Measurements from ENCODE around the gene HOXA6. TPM values are rescaled to one million over a fixed set of nuclear protein-coding genes. Genes with fewer than 3 reads are reported as not detected.

Gene HOXA6
- total RNA-seq, 4 donors from 2014 or later, result 11.1 to 30.9 (median 18.7) TPM

DNA sequence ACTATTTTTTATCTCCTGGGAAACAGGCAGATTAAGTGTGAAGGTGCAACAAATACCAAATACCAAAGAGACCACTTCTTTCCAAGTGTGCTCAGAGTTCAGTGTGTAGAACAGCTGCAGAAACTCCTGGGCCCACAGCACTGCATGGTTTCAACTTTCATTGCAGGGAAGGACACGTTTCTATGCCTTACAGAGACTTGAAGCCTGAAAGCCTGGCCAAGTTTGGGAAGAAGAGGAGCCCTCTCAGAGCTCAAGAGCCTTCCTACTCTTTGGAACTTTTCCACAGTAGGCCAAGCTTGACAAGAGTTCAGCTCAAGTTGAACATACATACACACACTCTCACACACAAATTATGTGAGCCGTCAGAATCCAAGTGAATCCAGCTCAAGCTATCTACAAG lies 19.5 kb downstream of the HOXA6 start:
- Histone ChIP-seq H3K36me3 (peaks cover 0 to 9% (median 0%) of the 10 kb centered on the region in 3 donors), H3K27me3 (peaks cover 0 to 56% of the 10 kb centered on the region in 2 donors), H3K4me3 (no peak overlapping the region), H3K4me1 (peaks cover 0 to 77% (median 0%) of the 10 kb centered on the region in 4 donors), H3K9me3 (no peaks in the 10 kb centered on the region), H3K27ac (no peak overlapping the region)
- no peak for DNase-seq (ENCODE audit: low spot score in 2 of 2)
- TF ChIP-seq, protein P1, sequence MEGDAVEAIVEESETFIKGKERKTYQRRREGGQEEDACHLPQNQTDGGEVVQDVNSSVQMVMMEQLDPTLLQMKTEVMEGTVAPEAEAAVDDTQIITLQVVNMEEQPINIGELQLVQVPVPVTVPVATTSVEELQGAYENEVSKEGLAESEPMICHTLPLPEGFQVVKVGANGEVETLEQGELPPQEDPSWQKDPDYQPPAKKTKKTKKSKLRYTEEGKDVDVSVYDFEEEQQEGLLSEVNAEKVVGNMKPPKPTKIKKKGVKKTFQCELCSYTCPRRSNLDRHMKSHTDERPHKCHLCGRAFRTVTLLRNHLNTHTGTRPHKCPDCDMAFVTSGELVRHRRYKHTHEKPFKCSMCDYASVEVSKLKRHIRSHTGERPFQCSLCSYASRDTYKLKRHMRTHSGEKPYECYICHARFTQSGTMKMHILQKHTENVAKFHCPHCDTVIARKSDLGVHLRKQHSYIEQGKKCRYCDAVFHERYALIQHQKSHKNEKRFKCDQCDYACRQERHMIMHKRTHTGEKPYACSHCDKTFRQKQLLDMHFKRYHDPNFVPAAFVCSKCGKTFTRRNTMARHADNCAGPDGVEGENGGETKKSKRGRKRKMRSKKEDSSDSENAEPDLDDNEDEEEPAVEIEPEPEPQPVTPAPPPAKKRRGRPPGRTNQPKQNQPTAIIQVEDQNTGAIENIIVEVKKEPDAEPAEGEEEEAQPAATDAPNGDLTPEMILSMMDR (IDR thresholded peaks at IDR 0.05), result no peak
- TF ChIP-seq EP300 (IDR thresholded peaks at IDR 0.05), result no peak
- TF ChIP-seq POLR2A (IDR thresholded peaks at IDR 0.05), result no peak
- WGBS, 2 donors, result 57 to 64% methylated on average over 2 of the region's 2 CpGs

DNA sequence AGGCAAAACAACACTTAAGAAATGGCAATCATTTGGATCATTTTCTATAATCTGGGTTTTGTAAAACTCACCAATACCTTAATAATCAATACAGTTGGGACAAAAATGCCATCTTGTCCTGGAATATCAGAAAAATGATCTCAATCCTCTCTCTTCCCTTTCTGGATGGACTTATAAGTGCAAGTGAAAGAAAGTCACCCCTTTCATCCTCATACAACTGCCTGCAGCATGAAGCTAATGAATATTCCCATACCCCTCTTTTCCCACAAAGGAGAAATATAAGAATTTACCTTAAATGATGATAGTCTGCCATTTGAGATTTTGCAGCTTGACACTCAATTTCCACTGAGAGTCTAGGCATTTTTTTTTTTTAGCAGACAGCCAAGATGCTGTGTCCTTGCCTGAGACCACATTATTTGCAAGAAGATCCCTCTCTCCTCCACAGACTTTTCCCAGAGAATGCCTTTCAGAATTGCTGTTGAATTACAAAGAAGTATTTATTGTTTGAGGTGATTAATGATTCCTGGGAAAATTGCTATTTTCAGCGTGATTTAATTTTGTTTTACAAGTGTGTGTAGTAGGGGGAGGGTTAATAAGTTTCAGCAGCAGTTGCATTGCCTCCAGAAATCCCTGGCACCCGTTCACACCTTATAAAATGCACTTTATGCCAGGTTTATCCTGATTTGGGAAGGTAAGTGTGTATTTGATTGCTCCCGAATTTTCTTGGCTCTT lies 20.8 kb downstream of the HOXA6 start:
- Histone ChIP-seq H3K4me3 (no peak overlapping the region), H3K9me3 (no peaks in the 10 kb centered on the region), H3K36me3 (peaks cover 0 to 18% (median 0%) of the 10 kb centered on the region in 3 donors), H3K4me1 (peaks cover 0 to 77% (median 0%) of the 10 kb centered on the region in 4 donors), H3K27ac (no peak overlapping the region), H3K27me3 (peaks cover 0 to 48% of the 10 kb centered on the region in 2 donors)
- 63 to 68% methylated on average over 3 of the region's 3 CpGs for WGBS, 2 donors
- TF ChIP-seq EP300 (IDR thresholded peaks at IDR 0.05) (no peak), POLR2A (IDR thresholded peaks at IDR 0.05) (no peak)
- TF ChIP-seq, protein P1 (IDR thresholded peaks at IDR 0.05), result no peak
- no peak for DNase-seq (ENCODE audit: low spot score in 2 of 2)

DNA sequence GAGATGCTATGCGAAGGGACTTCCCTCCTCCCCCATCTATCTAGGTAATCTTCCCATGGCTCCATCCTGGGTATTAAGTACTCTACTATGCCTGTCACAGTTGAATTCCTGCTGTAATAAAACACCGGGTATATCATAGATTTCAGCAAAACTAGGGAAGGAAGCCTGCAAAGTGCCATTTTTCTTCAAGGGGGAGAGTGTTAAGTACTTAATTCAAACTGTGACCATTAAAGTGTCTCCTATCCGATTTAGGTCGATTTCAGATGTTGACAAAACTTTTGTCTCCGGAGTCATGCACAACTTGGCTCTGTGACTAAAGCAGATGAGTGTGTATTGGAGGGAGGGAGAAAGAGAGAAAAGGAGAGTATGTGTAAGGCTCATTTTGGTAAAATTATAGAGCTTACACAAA lies 21.6 kb downstream of the HOXA6 start:
- TF ChIP-seq POLR2A (IDR thresholded peaks at IDR 0.05) (no peak), EP300 (IDR thresholded peaks at IDR 0.05) (no peak)
- TF ChIP-seq, protein P1 (IDR thresholded peaks at IDR 0.05), result no peak
- DNase-seq (ENCODE audit: low spot score in 2 of 2), result no peak
- 57 to 64% methylated on average over 5 of the region's 5 CpGs for WGBS, 2 donors
- H3K27me3 ChIP-seq, result peaks cover 0 to 41% of the 10 kb centered on the region in 2 donors
- H3K4me3 ChIP-seq, result no peak overlapping the region
- peaks cover 0 to 18% (median 0%) of the 10 kb centered on the region in 3 donors for H3K36me3 ChIP-seq
- H3K4me1 ChIP-seq, result peaks cover 0 to 70% (median 0%) of the 10 kb centered on the region in 4 donors
- H3K27ac ChIP-seq, result no peak overlapping the region
- H3K9me3 ChIP-seq, result no peaks in the 10 kb centered on the region

DNA sequence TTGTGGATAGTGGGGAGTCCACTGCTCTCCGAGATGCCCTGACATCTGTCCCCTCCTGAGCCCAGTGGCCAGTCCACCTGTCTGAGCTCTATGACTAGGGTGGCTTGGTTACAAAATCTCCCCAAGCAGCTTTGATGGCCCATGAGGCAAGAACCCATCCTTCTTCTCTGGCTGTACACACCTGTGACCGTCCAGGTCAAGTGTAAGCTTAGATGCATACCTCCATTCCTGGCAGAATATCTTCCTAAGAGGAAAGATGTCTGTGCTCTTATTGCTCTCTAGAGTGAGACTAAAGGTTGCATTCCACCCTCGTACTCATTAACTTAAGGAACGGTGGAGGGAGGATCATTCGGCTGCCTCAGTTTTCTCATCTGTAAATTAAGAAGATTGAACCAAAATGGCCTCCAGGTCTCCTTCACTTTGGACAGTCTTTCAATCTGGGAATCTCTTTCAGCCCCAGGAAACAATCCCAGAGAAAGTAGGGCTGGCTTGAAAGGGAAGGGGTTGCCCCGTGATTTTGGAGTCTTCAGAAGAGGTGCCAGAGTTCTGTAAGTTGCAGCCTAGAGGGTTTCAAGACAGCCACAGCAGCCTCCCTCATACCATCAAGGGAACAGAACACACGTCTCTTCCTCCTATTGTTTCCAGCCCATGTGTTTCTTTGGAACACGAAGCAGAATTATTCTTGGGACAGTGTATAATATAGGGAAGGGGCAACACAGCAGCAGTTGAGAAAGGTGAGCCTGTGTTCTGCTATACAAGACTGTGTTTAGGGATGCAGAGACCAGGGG lies 22.5 kb downstream of the HOXA6 start:
- H3K36me3 ChIP-seq, result peaks cover 0 to 18% (median 0%) of the 10 kb centered on the region in 3 donors
- no peaks in the 10 kb centered on the region for H3K9me3 ChIP-seq
- DNase-seq (ENCODE audit: low spot score in 2 of 2), result no peak
- H3K27ac ChIP-seq, result peak overlapping the region in 1 of 4 donors; percentile 1
- WGBS, 2 donors, result 79 to 80% methylated on average over 8 of the region's 8 CpGs
- H3K4me3 ChIP-seq, result no peak overlapping the region
- H3K27me3 ChIP-seq, result peaks cover 0 to 41% of the 10 kb centered on the region in 2 donors
- H3K4me1 ChIP-seq, result peaks cover 0 to 74% (median 0%) of the 10 kb centered on the region in 4 donors
- TF ChIP-seq EP300 (IDR thresholded peaks at IDR 0.05) (no peak), POLR2A (IDR thresholded peaks at IDR 0.05) (no peak)
- TF ChIP-seq, protein P1 (IDR thresholded peaks at IDR 0.05), result no peak
